NCI-H2196 (cell line): ENCODE measurements around the gene TTC13.
"Not testable (repeated sequence)": the region's sequence is repeated elsewhere in the genome, so short reads cannot be mapped to it uniquely, and the experiment has no call there.

ENCODE experiments used
- DNase-seq: peaks from one replicate; lab custom pipeline; 2025; ENCODE audit not compliant: unreplicated experiment; lab: John Stamatoyannopoulos, UW

TTC13 gene

GRCh38 chr1:230992100-230992774, 13.6 kb upstream of the TTC13 start:
- DNase-seq: peak; percentile 47

- DNase-seq: no peak
Observed at GRCh38 chr1:230987448-230987847, 8.8 kb upstream of the TTC13 start.

- DNase-seq: no peak
Observed at GRCh38 chr1:230986976-230987375, 8.3 kb upstream of the TTC13 start.

GRCh38 chr1:230985711-230986110, 7.0 kb upstream of the TTC13 start:
- DNase-seq: no peak

- not testable (repeated sequence) for DNase-seq
Observed at GRCh38 chr1:230984622-230985515, 6.2 kb upstream of the TTC13 start.

GRCh38 chr1:230983811-230984210, 5.2 kb upstream of the TTC13 start:
- DNase-seq: no peak

GRCh38 chr1:230982696-230983095, 4.0 kb upstream of the TTC13 start:
- DNase-seq: no peak

GRCh38 chr1:230979952-230980351, 1.3 kb upstream of the TTC13 start:
- DNase-seq: no peak

- DNase-seq: no peak
Observed at GRCh38 chr1:230979389-230979716, 692 bp upstream of the TTC13 start.

- peak; percentile 42 for DNase-seq
Observed at GRCh38 chr1:230977761-230978490, 735 bp downstream of the TTC13 start.

- no peak for DNase-seq
Observed at GRCh38 chr1:230976825-230977747, 1.6 kb downstream of the TTC13 start.

GRCh38 chr1:230976360-230976759, 2.3 kb downstream of the TTC13 start:
- DNase-seq: no peak

GRCh38 chr1:230975636-230976035, 3.0 kb downstream of the TTC13 start:
- DNase-seq: no peak

GRCh38 chr1:230972855-230973271, 5.8 kb downstream of the TTC13 start:
- no peak for DNase-seq

GRCh38 chr1:230971771-230972170, 6.9 kb downstream of the TTC13 start:
- DNase-seq: no peak

GRCh38 chr1:230970432-230970831, 8.2 kb downstream of the TTC13 start:
- no peak for DNase-seq

- no peak for DNase-seq
Observed at GRCh38 chr1:230966358-230966873, 12.2 kb downstream of the TTC13 start.

GRCh38 chr1:230965535-230965934, 13.1 kb downstream of the TTC13 start:
- DNase-seq: no peak

- no peak for DNase-seq
Observed at GRCh38 chr1:230964896-230965295, 13.8 kb downstream of the TTC13 start.

GRCh38 chr1:230958370-230958769, 20.3 kb downstream of the TTC13 start:
- DNase-seq: no peak
